Right cardiac atrium (tissue), 5 donors: ENCODE results near the gene SRD5A1. TPM values are rescaled to one million over a fixed set of nuclear protein-coding genes. Genes with fewer than 3 reads are reported as not detected.

Experiments
- polyA plus RNA-seq: library from polyadenylated mRNA; stranded (reverse); fragments of 200-250 nt; gene quantifications from one replicate; pipeline ENCODE4 v1.2.3, GENCODE V29; 2013
- total RNA-seq, 4 donors: library from RNA; stranded (reverse); fragmentation: NEBNext Ultra II Directional; extraction: Animal tissue kit (Norgen Biotek cat#: 25700); gene quantifications; one replicate each; pipeline ENCODE4 v1.2.1, GENCODE V29; 2021
- donor health status: healthy with polysubstance abuse.
- donor health status: DM: no; HTN: yes; CAD: no.
- donor health status: DM: no; HTN: no; CAD: no.
- donor health status: DM: no; HTN: yes; CAD: no; lungs with severe emphysema.
- donor health status: DM: yes; HTN: yes; CAD: no.

Gene SRD5A1
- total and polyA plus RNA-seq, 5 donors: 1.4 to 3.0 (median 2.9) TPM

Other genes with a start within 250 kb of the SRD5A1 start
- gene UBE2QL1, start 184.6 kb upstream of the SRD5A1 start, total RNA-seq: 10 to 100 TPM in 3 of 4 donors, 1 to 10 TPM in 1; 5.5 to 16.7 (median 14.8) TPM
- 9.3 TPM for gene UBE2QL1, start 184.6 kb upstream of the SRD5A1 start, polyA plus RNA-seq
- 10 to 100 TPM; 26.2 to 31.2 (median 27.2) TPM for gene NSUN2, start 396 bp upstream of the SRD5A1 start, total RNA-seq
- gene NSUN2, start 396 bp upstream of the SRD5A1 start, polyA plus RNA-seq: 23.7 TPM
- 10 to 100 TPM; 11.2 to 14.5 (median 12.3) TPM for gene TENT4A, start 80.0 kb downstream of the SRD5A1 start, total RNA-seq
- 4.7 TPM for gene TENT4A, start 80.0 kb downstream of the SRD5A1 start, polyA plus RNA-seq